ENCODE data around the gene CARNS1.

DNA sequence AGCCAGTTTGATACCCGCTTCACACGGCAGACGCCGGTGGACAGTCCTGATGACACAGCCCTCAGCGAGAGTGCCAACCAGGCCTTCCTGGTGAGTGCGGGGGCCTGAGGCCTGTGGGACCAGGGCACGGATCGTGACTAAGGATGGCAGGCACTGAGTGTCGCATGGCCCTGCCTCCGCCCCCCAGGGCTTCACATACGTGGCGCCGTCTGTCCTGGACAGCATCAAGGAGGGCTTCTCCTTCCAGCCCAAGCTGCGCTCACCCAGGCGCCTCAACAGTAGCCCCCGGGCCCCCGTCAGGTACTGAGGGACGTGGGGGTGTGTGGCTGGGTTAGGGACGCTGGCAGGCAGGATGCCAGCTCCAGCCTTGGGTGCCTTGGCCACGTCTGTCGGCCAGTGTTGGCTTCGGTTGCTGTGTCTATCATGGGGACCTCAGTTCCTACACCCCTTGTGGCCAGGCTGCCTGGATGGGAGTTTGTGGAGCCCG, 19.0 kb downstream of the CARNS1 start:
- TF ChIP-seq, protein P1, sequence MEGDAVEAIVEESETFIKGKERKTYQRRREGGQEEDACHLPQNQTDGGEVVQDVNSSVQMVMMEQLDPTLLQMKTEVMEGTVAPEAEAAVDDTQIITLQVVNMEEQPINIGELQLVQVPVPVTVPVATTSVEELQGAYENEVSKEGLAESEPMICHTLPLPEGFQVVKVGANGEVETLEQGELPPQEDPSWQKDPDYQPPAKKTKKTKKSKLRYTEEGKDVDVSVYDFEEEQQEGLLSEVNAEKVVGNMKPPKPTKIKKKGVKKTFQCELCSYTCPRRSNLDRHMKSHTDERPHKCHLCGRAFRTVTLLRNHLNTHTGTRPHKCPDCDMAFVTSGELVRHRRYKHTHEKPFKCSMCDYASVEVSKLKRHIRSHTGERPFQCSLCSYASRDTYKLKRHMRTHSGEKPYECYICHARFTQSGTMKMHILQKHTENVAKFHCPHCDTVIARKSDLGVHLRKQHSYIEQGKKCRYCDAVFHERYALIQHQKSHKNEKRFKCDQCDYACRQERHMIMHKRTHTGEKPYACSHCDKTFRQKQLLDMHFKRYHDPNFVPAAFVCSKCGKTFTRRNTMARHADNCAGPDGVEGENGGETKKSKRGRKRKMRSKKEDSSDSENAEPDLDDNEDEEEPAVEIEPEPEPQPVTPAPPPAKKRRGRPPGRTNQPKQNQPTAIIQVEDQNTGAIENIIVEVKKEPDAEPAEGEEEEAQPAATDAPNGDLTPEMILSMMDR (IDR thresholded peaks at IDR 0.05; ENCODE audit: low read depth, low read length, missing input control) = no peak
- TF ChIP-seq EGR1 (IDR thresholded peaks at IDR 0.05; ENCODE audit: low read depth in 2 of 2) (no peak), YY1 (IDR thresholded peaks at IDR 0.05) (no peak), RAD21 (IDR thresholded peaks at IDR 0.05) (no peak), JUND (IDR thresholded peaks at IDR 0.05) (no peak), FOXA1 (IDR thresholded peaks at IDR 0.05) (no peak)
- TF ChIP-seq, protein P2, sequence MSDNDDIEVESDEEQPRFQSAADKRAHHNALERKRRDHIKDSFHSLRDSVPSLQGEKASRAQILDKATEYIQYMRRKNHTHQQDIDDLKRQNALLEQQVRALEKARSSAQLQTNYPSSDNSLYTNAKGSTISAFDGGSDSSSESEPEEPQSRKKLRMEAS (IDR thresholded peaks at IDR 0.05) = no peak
- TF ChIP-seq, protein P3, sequence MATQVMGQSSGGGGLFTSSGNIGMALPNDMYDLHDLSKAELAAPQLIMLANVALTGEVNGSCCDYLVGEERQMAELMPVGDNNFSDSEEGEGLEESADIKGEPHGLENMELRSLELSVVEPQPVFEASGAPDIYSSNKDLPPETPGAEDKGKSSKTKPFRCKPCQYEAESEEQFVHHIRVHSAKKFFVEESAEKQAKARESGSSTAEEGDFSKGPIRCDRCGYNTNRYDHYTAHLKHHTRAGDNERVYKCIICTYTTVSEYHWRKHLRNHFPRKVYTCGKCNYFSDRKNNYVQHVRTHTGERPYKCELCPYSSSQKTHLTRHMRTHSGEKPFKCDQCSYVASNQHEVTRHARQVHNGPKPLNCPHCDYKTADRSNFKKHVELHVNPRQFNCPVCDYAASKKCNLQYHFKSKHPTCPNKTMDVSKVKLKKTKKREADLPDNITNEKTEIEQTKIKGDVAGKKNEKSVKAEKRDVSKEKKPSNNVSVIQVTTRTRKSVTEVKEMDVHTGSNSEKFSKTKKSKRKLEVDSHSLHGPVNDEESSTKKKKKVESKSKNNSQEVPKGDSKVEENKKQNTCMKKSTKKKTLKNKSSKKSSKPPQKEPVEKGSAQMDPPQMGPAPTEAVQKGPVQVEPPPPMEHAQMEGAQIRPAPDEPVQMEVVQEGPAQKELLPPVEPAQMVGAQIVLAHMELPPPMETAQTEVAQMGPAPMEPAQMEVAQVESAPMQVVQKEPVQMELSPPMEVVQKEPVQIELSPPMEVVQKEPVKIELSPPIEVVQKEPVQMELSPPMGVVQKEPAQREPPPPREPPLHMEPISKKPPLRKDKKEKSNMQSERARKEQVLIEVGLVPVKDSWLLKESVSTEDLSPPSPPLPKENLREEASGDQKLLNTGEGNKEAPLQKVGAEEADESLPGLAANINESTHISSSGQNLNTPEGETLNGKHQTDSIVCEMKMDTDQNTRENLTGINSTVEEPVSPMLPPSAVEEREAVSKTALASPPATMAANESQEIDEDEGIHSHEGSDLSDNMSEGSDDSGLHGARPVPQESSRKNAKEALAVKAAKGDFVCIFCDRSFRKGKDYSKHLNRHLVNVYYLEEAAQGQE (IDR thresholded peaks at IDR 0.05) = no peak

All from liver (tissue), 3 donors.